Measurements from ENCODE around the gene FIGN. TPM values are rescaled to one million over a fixed set of nuclear protein-coding genes. Genes with fewer than 3 reads are reported as not detected.

FIGN gene
- total RNA-seq, 4 donors from 2014 or later, result 0.42 to 3.1 (median 1.3) TPM

- no peak for DNase-seq
- Histone ChIP-seq H3K4me3 (no peak overlapping the region), H3K4me1 (no peaks in the 10 kb centered on the region), H3K9me3 (no peaks in the 10 kb centered on the region), H3K27ac (no peak overlapping the region), H3K27me3 (no peaks in the 10 kb centered on the region), H3K36me3 (no peaks in the 10 kb centered on the region)
- TF ChIP-seq POLR2A (IDR thresholded peaks at IDR 0.05) (no peak), CTCF (IDR thresholded peaks at IDR 0.05 in 4 of 5, conservative IDR thresholded peaks at IDR 0.05 in 1 of 5) (no peak)
- intact Hi-C loops (cut with DNase I; ENCODE audit: low total_unique reads), result no loop called here
- in situ Hi-C loops (cut with MboI; ENCODE audit: low sequenced_read_pairs in 4 of 4), result no loop called here
- no peak for ATAC-seq
Measured at GRCh38 chr2:163571423-163572102, 164.2 kb downstream of the FIGN start.

GRCh38 chr2:163570391-163570790 lies 165.4 kb downstream of the FIGN start:
- TF ChIP-seq POLR2A (IDR thresholded peaks at IDR 0.05), result no peak
- TF ChIP-seq CTCF (IDR thresholded peaks at IDR 0.05 in 4 of 5, conservative IDR thresholded peaks at IDR 0.05 in 1 of 5), result no peak
- Histone ChIP-seq H3K27ac (no peak overlapping the region), H3K4me1 (no peaks in the 10 kb centered on the region), H3K36me3 (no peaks in the 10 kb centered on the region), H3K27me3 (no peaks in the 10 kb centered on the region), H3K9me3 (no peaks in the 10 kb centered on the region), H3K4me3 (no peak overlapping the region)
- in situ Hi-C loops (cut with MboI; ENCODE audit: low sequenced_read_pairs in 4 of 4) (no loop called here), intact Hi-C loops (cut with DNase I; ENCODE audit: low total_unique reads) (no loop called here)
- ATAC-seq, result no peak
- no peak for DNase-seq

- intact Hi-C loops (cut with DNase I; ENCODE audit: low total_unique reads) (no loop called here), in situ Hi-C loops (cut with MboI; ENCODE audit: low sequenced_read_pairs in 4 of 4) (no loop called here)
- TF ChIP-seq CTCF (IDR thresholded peaks at IDR 0.05 in 4 of 5, conservative IDR thresholded peaks at IDR 0.05 in 1 of 5), result no peak
- TF ChIP-seq POLR2A (IDR thresholded peaks at IDR 0.05), result no peak
- Histone ChIP-seq H3K36me3 (no peaks in the 10 kb centered on the region), H3K27me3 (no peaks in the 10 kb centered on the region), H3K9me3 (no peaks in the 10 kb centered on the region), H3K27ac (no peak overlapping the region), H3K4me3 (no peak overlapping the region), H3K4me1 (no peaks in the 10 kb centered on the region)
- no peak for DNase-seq
- ATAC-seq, result no peak
Measured at GRCh38 chr2:163565192-163565591, 170.6 kb downstream of the FIGN start.

GRCh38 chr2:163564236-163564635 lies 171.6 kb downstream of the FIGN start:
- no peak for ATAC-seq
- no peaks in the 10 kb centered on the region for H3K4me1 ChIP-seq
- no peak for DNase-seq
- H3K4me3 ChIP-seq, result no peak overlapping the region
- H3K36me3 ChIP-seq, result no peaks in the 10 kb centered on the region
- no peaks in the 10 kb centered on the region for H3K9me3 ChIP-seq
- intact Hi-C loops (cut with DNase I; ENCODE audit: low total_unique reads) (no loop called here), in situ Hi-C loops (cut with MboI; ENCODE audit: low sequenced_read_pairs in 4 of 4) (no loop called here)
- H3K27ac ChIP-seq, result no peak overlapping the region
- no peaks in the 10 kb centered on the region for H3K27me3 ChIP-seq
- TF ChIP-seq CTCF (IDR thresholded peaks at IDR 0.05 in 4 of 5, conservative IDR thresholded peaks at IDR 0.05 in 1 of 5) (no peak), POLR2A (IDR thresholded peaks at IDR 0.05) (no peak)

GRCh38 chr2:163563336-163563735 lies 172.5 kb downstream of the FIGN start:
- H3K36me3 ChIP-seq, result no peaks in the 10 kb centered on the region
- H3K4me3 ChIP-seq, result no peak overlapping the region
- no peaks in the 10 kb centered on the region for H3K27me3 ChIP-seq
- H3K9me3 ChIP-seq, result no peaks in the 10 kb centered on the region
- ATAC-seq, result no peak
- no peaks in the 10 kb centered on the region for H3K4me1 ChIP-seq
- in situ Hi-C loops (cut with MboI; ENCODE audit: low sequenced_read_pairs in 4 of 4) (no loop called here), intact Hi-C loops (cut with DNase I; ENCODE audit: low total_unique reads) (no loop called here)
- TF ChIP-seq CTCF (IDR thresholded peaks at IDR 0.05 in 4 of 5, conservative IDR thresholded peaks at IDR 0.05 in 1 of 5), result no peak
- no peak for TF ChIP-seq POLR2A (IDR thresholded peaks at IDR 0.05)
- DNase-seq, result no peak
- H3K27ac ChIP-seq, result no peak overlapping the region

Measured in gastrocnemius medialis (tissue), 4 donors.